Memory B cell (primary cell): ENCODE data around the gene RGS8.

Experiments
- ATAC-seq: fragments of 150-1000 bp; cut with Tn5 transposase; 2 replicates; pipeline ENCODE4 v1.10.0; 2021; ENCODE audit warnings: low read depth, mild to moderate bottlenecking, moderate library complexity
- DNase-seq, 2 donors: peaks; one replicate each; pipeline ENCODE4 v3.0.0; 2022; ENCODE audit warnings: low spot score in 2 of 2
- H3K27ac Mint-ChIP-seq: one replicate; pipeline ENCODE4 v1.8.0; 2022; ENCODE audit warnings: mild to moderate bottlenecking, moderate library complexity, mixed read lengths
- H3K27me3 Mint-ChIP-seq: one replicate; pipeline ENCODE4 v1.8.0; 2022; ENCODE audit warnings: mixed read lengths
- H3K36me3 Mint-ChIP-seq: one replicate; pipeline ENCODE4 v1.8.0; 2022; ENCODE audit warnings: mild to moderate bottlenecking, mixed read lengths
- H3K4me1 Mint-ChIP-seq: one replicate; pipeline ENCODE4 v1.8.0; 2022; ENCODE audit warnings: mixed read lengths
- H3K4me3 Mint-ChIP-seq: one replicate; pipeline ENCODE4 v1.8.0; 2022; ENCODE audit warnings: mild to moderate bottlenecking, moderate library complexity, mixed read lengths
- H3K9me3 Mint-ChIP-seq: one replicate; pipeline ENCODE4 v1.8.0; 2022; ENCODE audit warnings: mixed read lengths

The RGS8 gene

GRCh38 chr1:182684116-182684828 is at the start of gene RGS8:
Gene RGS8, minus strand, starts transcription at chr1:182684587. Its CDS starts 14,938 bp downstream, at chr1:182669649.
- Mint-ChIP-seq H3K27me3 (peaks cover 8% of the 10 kb centered on the region), H3K36me3 (no peaks in the 10 kb centered on the region), H3K9me3 (no peaks in the 10 kb centered on the region), H3K4me1 (peaks cover 3% of the 10 kb centered on the region), H3K4me3 (no peak within 1 kb of the TSS), H3K27ac (no peak within 1 kb of the TSS)
- no peak for ATAC-seq
- no peak for DNase-seq

- ATAC-seq (no peak), DNase-seq (no peak)
- Mint-ChIP-seq H3K9me3 (no peaks in the 10 kb centered on the region), H3K4me3 (no peak overlapping the region), H3K27ac (no peak overlapping the region), H3K27me3 (peaks cover 4% of the 10 kb centered on the region), H3K36me3 (no peaks in the 10 kb centered on the region), H3K4me1 (peaks cover 2% of the 10 kb centered on the region)
Observed at GRCh38 chr1:182731852-182732575, 47.6 kb upstream of the RGS8 start.

DNA sequence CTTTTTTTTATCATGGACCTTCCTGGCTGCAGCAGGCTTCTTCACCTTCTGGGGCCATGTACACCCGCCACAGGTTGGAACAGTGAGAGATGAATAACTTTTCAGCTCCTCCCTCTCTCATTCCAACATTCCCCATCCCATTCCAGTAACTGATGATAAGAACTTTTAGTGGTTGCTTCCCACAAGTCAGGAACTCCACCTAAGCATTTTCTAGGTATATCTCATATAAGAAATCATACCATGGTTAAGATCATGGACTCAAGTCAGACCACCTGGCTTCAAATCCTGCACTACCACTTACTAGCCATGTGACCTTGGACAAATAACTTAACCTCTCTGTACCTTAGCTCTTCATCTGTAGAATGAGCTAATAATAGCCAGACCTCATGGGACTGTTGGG is 42.5 kb upstream of the RGS8 start:
- no peak overlapping the region for H3K27ac Mint-ChIP-seq
- no peaks in the 10 kb centered on the region for H3K9me3 Mint-ChIP-seq
- no peak overlapping the region for H3K4me3 Mint-ChIP-seq
- ATAC-seq (no peak), DNase-seq (no peak)
- H3K36me3 Mint-ChIP-seq: no peaks in the 10 kb centered on the region
- H3K27me3 Mint-ChIP-seq: peaks cover 4% of the 10 kb centered on the region
- peaks cover 2% of the 10 kb centered on the region for H3K4me1 Mint-ChIP-seq

DNA sequence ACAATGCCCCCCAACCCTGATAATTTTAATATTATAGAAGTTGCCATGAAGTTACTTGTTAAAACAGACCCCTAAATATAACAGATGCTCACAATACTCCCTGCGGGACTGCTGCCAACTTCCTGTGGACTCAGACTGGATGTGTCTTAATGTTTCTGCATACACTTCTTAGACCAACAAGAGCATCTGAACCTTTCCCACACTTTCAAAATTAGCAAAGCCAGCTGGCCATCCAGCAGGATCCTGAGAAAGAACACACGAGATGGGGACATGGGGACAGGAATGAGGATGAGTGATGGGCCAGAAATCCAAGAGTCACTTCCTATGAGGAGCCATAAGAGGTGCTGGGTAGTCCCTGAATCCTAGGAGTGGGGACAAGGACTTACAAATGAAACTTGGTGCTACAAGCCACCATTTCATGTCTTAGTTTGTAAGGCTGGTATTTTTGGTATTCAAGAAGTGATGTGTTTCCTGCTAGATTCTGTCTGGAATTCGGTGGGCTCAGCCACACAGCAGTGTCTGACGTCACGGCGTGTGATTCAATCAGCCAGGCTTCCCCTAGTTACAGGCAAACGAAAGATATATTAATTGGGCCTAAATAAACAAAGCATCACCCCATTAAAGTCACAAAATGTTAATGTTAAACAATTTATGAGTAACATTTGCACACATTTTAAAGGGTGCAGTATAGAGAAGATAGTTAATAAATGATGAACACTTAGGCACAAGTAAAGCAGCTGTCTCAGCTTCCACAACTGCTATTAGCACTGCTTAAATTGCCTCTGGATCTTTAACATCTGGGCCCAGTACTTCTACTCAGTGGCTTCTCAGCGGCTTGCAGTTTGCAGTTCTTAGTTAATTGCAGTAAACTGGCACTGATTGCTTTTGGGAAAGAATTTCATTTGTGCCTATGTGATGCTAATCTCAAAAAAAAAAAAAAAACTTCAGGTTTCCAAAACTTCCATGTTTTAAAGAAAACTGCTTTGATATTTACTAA is 41.2 kb upstream of the RGS8 start:
- no peaks in the 10 kb centered on the region for H3K36me3 Mint-ChIP-seq
- ATAC-seq: no peak
- no peak for DNase-seq
- H3K9me3 Mint-ChIP-seq: no peaks in the 10 kb centered on the region
- peaks cover 2% of the 10 kb centered on the region for H3K27me3 Mint-ChIP-seq
- H3K27ac Mint-ChIP-seq: no peak overlapping the region
- peaks cover 2% of the 10 kb centered on the region for H3K4me1 Mint-ChIP-seq
- H3K4me3 Mint-ChIP-seq: no peak overlapping the region

GRCh38 chr1:182724215-182724614 is 39.8 kb upstream of the RGS8 start:
- Mint-ChIP-seq H3K27ac (no peak overlapping the region), H3K36me3 (no peaks in the 10 kb centered on the region), H3K4me1 (peaks cover 2% of the 10 kb centered on the region), H3K27me3 (peaks cover 2% of the 10 kb centered on the region), H3K4me3 (no peak overlapping the region), H3K9me3 (no peaks in the 10 kb centered on the region)
- ATAC-seq (no peak), DNase-seq (no peak)

GRCh38 chr1:182723200-182723599 is 38.8 kb upstream of the RGS8 start:
- Mint-ChIP-seq H3K9me3 (no peaks in the 10 kb centered on the region), H3K36me3 (no peaks in the 10 kb centered on the region), H3K4me3 (no peak overlapping the region), H3K27ac (no peak overlapping the region), H3K27me3 (no peaks in the 10 kb centered on the region), H3K4me1 (peaks cover 2% of the 10 kb centered on the region)
- no peak for DNase-seq
- no peak for ATAC-seq

DNA sequence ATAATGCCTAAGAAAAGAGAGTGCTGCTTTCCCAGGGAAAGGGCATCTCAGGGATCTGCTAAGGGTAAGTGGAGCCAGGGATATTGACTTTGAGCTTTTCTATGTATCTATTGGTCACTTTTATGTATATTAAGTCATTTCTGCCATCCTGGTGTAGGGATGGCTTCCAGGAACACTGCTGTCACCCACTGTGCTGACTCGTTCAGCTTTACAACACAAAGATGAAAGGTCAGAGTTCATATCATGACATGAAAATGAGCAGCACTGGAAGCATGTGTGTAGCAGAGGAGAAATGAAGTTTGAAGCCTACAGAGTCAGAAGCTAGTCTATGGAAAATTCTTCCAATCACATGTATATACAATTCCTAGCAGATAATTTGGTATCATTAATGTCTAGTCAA is 37.1 kb upstream of the RGS8 start:
- H3K27ac Mint-ChIP-seq: no peak overlapping the region
- H3K36me3 Mint-ChIP-seq: no peaks in the 10 kb centered on the region
- no peaks in the 10 kb centered on the region for H3K27me3 Mint-ChIP-seq
- no peaks in the 10 kb centered on the region for H3K9me3 Mint-ChIP-seq
- H3K4me3 Mint-ChIP-seq: no peak overlapping the region
- ATAC-seq (no peak), DNase-seq (no peak)
- peaks cover 15% of the 10 kb centered on the region for H3K4me1 Mint-ChIP-seq

DNA sequence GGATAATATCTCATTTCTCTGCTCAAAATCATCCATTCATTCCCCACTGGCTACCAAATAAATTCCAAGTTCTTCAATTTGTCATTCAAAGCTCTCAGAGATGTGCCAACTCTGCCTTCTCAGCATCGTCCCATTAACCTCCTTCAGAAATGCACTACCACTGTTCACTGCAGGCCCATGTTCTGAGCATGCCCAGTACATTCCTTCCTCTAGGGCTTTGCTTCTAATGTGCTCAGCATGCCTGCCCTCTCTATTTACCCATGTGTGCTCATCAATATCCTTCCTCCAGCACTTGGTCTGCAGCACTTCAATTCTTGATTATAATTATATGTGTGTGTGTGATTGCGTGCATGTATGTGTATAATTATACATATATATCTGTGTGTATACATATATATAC is 36.1 kb upstream of the RGS8 start:
- H3K36me3 Mint-ChIP-seq: no peaks in the 10 kb centered on the region
- ATAC-seq: no peak

DNA sequence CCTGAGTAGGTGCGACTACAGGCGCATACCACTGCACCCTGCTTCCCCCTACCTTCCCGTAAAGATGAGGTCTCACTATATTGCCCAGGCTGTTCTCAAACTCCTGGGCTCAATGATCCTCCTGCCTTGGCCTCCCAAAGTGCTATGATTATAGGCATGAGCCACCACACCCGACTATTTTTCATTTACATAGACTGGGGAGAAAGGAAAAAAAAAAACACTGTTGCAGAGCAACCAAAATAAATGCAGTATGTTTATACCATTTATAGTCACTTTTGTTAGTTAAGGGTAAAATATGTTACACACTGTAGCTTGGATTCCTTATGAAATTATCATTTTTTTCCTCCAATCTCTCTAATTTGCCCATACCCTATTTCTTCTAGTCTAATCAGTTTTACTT is 35.2 kb upstream of the RGS8 start:
- DNase-seq (no peak), ATAC-seq (no peak)
- Mint-ChIP-seq H3K27ac (no peak overlapping the region), H3K9me3 (no peaks in the 10 kb centered on the region), H3K4me3 (no peak overlapping the region), H3K36me3 (no peaks in the 10 kb centered on the region), H3K27me3 (no peaks in the 10 kb centered on the region), H3K4me1 (peaks cover 15% of the 10 kb centered on the region)

More for the DNA sequence above, 36.1 kb upstream of the RGS8 start:
- H3K27me3 Mint-ChIP-seq: no peaks in the 10 kb centered on the region
- no peak for DNase-seq
- no peak overlapping the region for H3K4me3 Mint-ChIP-seq
- peaks cover 15% of the 10 kb centered on the region for H3K4me1 Mint-ChIP-seq
- no peaks in the 10 kb centered on the region for H3K9me3 Mint-ChIP-seq
- no peak overlapping the region for H3K27ac Mint-ChIP-seq

DNA sequence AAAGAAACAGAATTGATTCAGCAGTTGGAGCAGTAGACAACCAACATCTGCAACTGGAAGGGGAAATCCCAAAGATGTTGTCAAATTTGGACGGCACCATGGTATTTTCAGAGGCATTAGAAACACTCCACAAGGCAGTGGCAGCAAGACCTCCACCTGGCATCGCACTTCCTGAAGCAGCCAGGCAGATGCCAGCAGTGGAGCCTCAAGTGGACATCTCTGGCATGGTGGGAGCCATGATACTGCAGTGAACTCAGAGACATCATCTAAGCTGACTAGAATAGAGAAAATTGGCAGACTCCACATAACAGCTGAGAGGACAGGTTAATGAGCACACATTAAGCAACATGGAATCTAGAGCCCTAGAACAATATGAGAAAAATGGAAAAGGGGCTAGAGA is 33.9 kb upstream of the RGS8 start:
- H3K4me1 Mint-ChIP-seq: peaks cover 15% of the 10 kb centered on the region
- no peaks in the 10 kb centered on the region for H3K9me3 Mint-ChIP-seq
- H3K27me3 Mint-ChIP-seq: no peaks in the 10 kb centered on the region
- DNase-seq: no peak
- peak; percentile 64 for ATAC-seq
- no peaks in the 10 kb centered on the region for H3K36me3 Mint-ChIP-seq
- no peak overlapping the region for H3K4me3 Mint-ChIP-seq
- no peak overlapping the region for H3K27ac Mint-ChIP-seq

DNA sequence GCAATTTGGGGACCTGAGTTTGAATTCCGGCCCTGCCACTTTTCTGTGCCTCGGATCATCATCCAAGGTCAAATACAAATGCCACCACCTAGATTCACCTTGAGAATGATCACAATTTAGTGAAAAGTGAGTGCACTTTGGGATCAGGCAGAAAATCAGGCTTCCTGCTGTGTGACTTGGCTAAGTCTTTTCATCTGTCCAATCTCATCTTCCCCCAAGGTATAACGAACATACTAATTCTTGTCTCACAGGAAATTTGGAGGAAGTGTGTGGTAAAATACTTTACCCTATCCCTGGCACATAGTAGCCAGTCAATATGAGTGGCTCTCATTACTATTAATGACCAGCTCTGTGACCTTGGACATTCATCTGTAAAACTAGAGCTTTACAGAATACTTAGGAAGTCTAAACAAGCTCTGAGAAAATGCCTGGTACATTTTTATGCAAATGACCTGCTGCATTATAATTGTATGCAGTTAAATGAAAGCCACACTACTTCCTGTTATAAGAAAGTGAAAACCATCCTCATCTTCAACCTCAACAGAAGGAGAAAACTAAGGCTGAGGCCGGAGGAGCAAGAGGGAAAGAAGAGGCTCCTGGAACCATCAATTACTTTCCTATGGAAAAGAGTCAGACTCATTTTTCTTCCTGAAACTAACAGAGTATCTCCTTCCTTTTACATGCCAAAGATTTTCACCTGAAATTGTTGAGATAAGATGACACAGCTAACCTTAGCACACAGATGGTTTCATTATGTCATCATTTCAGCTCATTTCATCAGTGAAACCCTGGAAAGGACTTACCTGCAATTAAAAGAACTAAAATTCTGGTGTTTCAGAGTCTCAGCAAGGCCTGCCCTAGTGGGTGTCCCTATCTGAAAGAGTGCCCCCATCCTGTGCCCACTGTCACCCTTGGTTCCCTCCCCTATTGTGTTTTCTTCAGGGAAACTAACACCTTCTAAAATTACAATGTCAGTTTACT is 32.6 kb upstream of the RGS8 start:
- Mint-ChIP-seq H3K9me3 (no peaks in the 10 kb centered on the region), H3K4me3 (peak overlapping the region; percentile 49), H3K27me3 (no peaks in the 10 kb centered on the region), H3K27ac (peak overlapping the region; percentile 84), H3K4me1 (peaks cover 15% of the 10 kb centered on the region), H3K36me3 (no peaks in the 10 kb centered on the region)
- DNase-seq (no peak), ATAC-seq (peak; percentile 64)

DNA sequence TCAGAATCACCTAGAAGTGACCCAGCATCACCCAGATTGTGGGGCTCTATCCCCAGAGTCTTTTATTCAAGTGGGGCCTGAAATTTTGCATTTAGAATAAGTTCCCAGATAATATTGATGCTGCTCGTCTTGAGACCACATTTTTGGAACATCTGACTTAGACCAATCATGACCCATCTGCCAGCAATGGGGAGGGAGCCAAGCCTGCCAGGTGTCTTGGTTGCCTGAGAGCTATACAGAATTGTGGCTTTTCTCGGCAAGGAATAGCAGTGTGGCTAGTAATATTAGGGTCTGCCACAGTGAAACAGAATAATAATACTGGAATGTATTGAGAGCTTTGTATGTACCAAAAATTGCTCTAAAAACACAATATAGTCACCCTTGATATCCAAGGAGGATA is 31.1 kb upstream of the RGS8 start:
- H3K4me3 Mint-ChIP-seq: no peak overlapping the region
- H3K4me1 Mint-ChIP-seq: peaks cover 15% of the 10 kb centered on the region
- DNase-seq (no peak), ATAC-seq (no peak)
- no peak overlapping the region for H3K27ac Mint-ChIP-seq
- no peaks in the 10 kb centered on the region for H3K27me3 Mint-ChIP-seq
- H3K9me3 Mint-ChIP-seq: no peaks in the 10 kb centered on the region
- H3K36me3 Mint-ChIP-seq: no peaks in the 10 kb centered on the region

GRCh38 chr1:182714546-182714945 is 30.2 kb upstream of the RGS8 start:
- Mint-ChIP-seq H3K9me3 (no peaks in the 10 kb centered on the region), H3K4me3 (no peak overlapping the region), H3K36me3 (no peaks in the 10 kb centered on the region), H3K27ac (no peak overlapping the region), H3K4me1 (peaks cover 15% of the 10 kb centered on the region), H3K27me3 (no peaks in the 10 kb centered on the region)
- DNase-seq: no peak
- no peak for ATAC-seq
